Globus pallidus (tissue), 1 donor: ENCODE measurements around the gene ZNF436.

Experiments used
- DNase-seq: peaks from one replicate; pipeline ENCODE4 v3.0.0-alpha.2; 2015; ENCODE audit warnings: low spot score

Gene ZNF436

GRCh38 chr1:23366598-23366997 is 3.0 kb downstream of the ZNF436 start:
- DNase-seq: no peak

GRCh38 chr1:23366146-23366545 is 3.5 kb downstream of the ZNF436 start:
- no peak for DNase-seq

- DNase-seq: no peak
Observed at GRCh38 chr1:23362218-23362713, 7.4 kb downstream of the ZNF436 start.

GRCh38 chr1:23358310-23358875 is 11.2 kb downstream of the ZNF436 start:
- no peak for DNase-seq

- DNase-seq: no peak
Observed at GRCh38 chr1:23357138-23357908, 12.3 kb downstream of the ZNF436 start.

- DNase-seq: peak; percentile 70
Observed at GRCh38 chr1:23356471-23357137, 13.0 kb downstream of the ZNF436 start.

- DNase-seq: no peak
Observed at GRCh38 chr1:23354245-23354644, 15.4 kb downstream of the ZNF436 start.

- DNase-seq: no peak
Observed at GRCh38 chr1:23352096-23352695, 17.4 kb downstream of the ZNF436 start.

- DNase-seq: no peak
Observed at GRCh38 chr1:23345920-23346319, 23.7 kb downstream of the ZNF436 start.

GRCh38 chr1:23344987-23345472 is 24.6 kb downstream of the ZNF436 start:
- no peak for DNase-seq

GRCh38 chr1:23344111-23344986 is 25.3 kb downstream of the ZNF436 start, which contains the start of gene HNRNPR:
Gene HNRNPR (minus strand): TSS chr1:23344284. CDS start chr1:23341008, 3,276 bp downstream.
- peak; percentile 100 for DNase-seq

- DNase-seq: no peak
Observed at GRCh38 chr1:23343221-23344110, 26.2 kb downstream of the ZNF436 start.

- DNase-seq: no peak
Observed at GRCh38 chr1:23341931-23342692, 27.5 kb downstream of the ZNF436 start.

GRCh38 chr1:23339632-23340031 is 30.0 kb downstream of the ZNF436 start:
- no peak for DNase-seq

GRCh38 chr1:23337869-23338268 is 31.8 kb downstream of the ZNF436 start:
- no peak for DNase-seq

- no peak for DNase-seq
Observed at GRCh38 chr1:23331713-23332112, 37.9 kb downstream of the ZNF436 start.

- DNase-seq: no peak
Observed at GRCh38 chr1:23330846-23331245, 38.8 kb downstream of the ZNF436 start.

- no peak for DNase-seq
Observed at GRCh38 chr1:23325393-23325792, 44.2 kb downstream of the ZNF436 start.

- no peak for DNase-seq
Observed at GRCh38 chr1:23322770-23323169, 46.9 kb downstream of the ZNF436 start.
